HEK293 (cell line): ENCODE measurements around the gene USHBP1.

Experiments
- AEBP2 ChIP-seq: fragments of 450-650 bp; formaldehyde crosslinking; IDR thresholded peaks from 2 replicates; pipeline ENCODE4 v1.5.1; 2016; ENCODE audit warnings: missing biosample characterization, missing genetic modification characterization, borderline replicate concordance
- CTCF ChIP-seq: fragments of 450-650 bp; formaldehyde crosslinking; IDR thresholded peaks from 2 replicates; pipeline ENCODE4 v1.5.1; 2016; ENCODE audit warnings: missing biosample characterization, missing genetic modification characterization
- KLF1 ChIP-seq: fragments of 450-650 bp; formaldehyde crosslinking; IDR thresholded peaks from 2 replicates; pipeline ENCODE4 v1.5.1; 2016; ENCODE audit warnings: missing biosample characterization, missing genetic modification characterization
- KLF8 ChIP-seq: fragments of 450-650 bp; formaldehyde crosslinking; IDR thresholded peaks from 2 replicates; pipeline ENCODE4 v1.5.1; 2016; ENCODE audit warnings: missing biosample characterization, missing genetic modification characterization
- PBX3 ChIP-seq: sonication (generic); formaldehyde crosslinking; IDR thresholded peaks from 2 replicates; pipeline ENCODE4 v1.8.1; 2022; ENCODE audit warnings: mild to moderate bottlenecking, moderate library complexity, missing genetic modification reagents
- YY1 ChIP-seq: fragments of 450-650 bp; formaldehyde crosslinking; IDR thresholded peaks from 2 replicates; pipeline ENCODE4 v1.5.1; 2018; ENCODE audit warnings: missing biosample characterization, missing genetic modification characterization
- ZBTB21 ChIP-seq: fragments of 450-650 bp; formaldehyde crosslinking; IDR thresholded peaks from 2 replicates; pipeline ENCODE4 v1.5.1; 2017; ENCODE audit warnings: missing biosample characterization, missing genetic modification characterization
- ZNF549 ChIP-seq: fragments of 450-650 bp; IDR thresholded peaks from 2 replicates; pipeline ENCODE4 v1.5.1; 2018; ENCODE audit warnings: missing biosample characterization, missing genetic modification characterization, mild to moderate bottlenecking, inconsistent platforms, moderate library complexity

- no peak for TF ChIP-seq PBX3 (CRISPR knock-in tag)
- TF ChIP-seq ZNF549: no peak
- no peak for TF ChIP-seq KLF8
- TF ChIP-seq ZBTB21 (tag by site-specific recombination): no peak
- TF ChIP-seq CTCF: no peak
- TF ChIP-seq AEBP2 (tag by site-specific recombination): no peak
- no peak for TF ChIP-seq YY1 (tag by site-specific recombination)
- no peak for TF ChIP-seq KLF1 (tag by site-specific recombination)
Observed at GRCh38 chr19:17259934-17260333, 4.6 kb downstream of the USHBP1 start.
